Occipital lobe (tissue), 2 donors: Measurements from ENCODE around the gene GMPPB. TPM values are rescaled to one million over a fixed set of nuclear protein-coding genes. Genes with fewer than 3 reads are reported as not detected.
A peak's percentile ranks its signal among the peaks of the same experiment; 100 is the strongest.
"Not testable (repeated sequence)": the region's sequence is repeated elsewhere in the genome, so short reads cannot be mapped to it uniquely, and the experiment has no call there.

Experiments used
- DNase-seq: peaks from one replicate; lab custom pipeline; 2025; lab: John Stamatoyannopoulos, UW
- total RNA-seq: library from RNA; depleted of rRNA; stranded (reverse); fragments of >200 nt; gene quantifications from one replicate; pipeline ENCODE4 v1.2.3, GENCODE V29; 2014

The GMPPB gene
- 10.6 TPM for total RNA-seq

GRCh38 chr3:49723628-49724551, at the start of gene GMPPB:
Gene GMPPB, minus strand, starts transcription at chr3:49723951. Its CDS starts 225 bp downstream, at chr3:49723726.
- peak; percentile 92 for DNase-seq

- DNase-seq: no peak
These were observed 49.0 kb upstream of the GMPPB start for GRCh38 chr3:49772703-49773102.

GRCh38 chr3:49771340-49771938, 47.7 kb upstream of the GMPPB start:
- DNase-seq: no peak

GRCh38 chr3:49769926-49770325, 46.2 kb upstream of the GMPPB start:
- DNase-seq: no peak

- DNase-seq: no peak
These were observed 45.6 kb upstream of the GMPPB start for GRCh38 chr3:49769286-49769915.

GRCh38 chr3:49763981-49764380, 40.2 kb upstream of the GMPPB start:
- no peak for DNase-seq

GRCh38 chr3:49761661-49762060, 37.9 kb upstream of the GMPPB start:
- DNase-seq: no peak

- no peak for DNase-seq
These were observed 35.5 kb upstream of the GMPPB start for GRCh38 chr3:49759226-49759625.

GRCh38 chr3:49757197-49757596, 33.4 kb upstream of the GMPPB start:
- DNase-seq: no peak

GRCh38 chr3:49756036-49756435, 32.3 kb upstream of the GMPPB start:
- no peak for DNase-seq

GRCh38 chr3:49754536-49754935, 30.8 kb upstream of the GMPPB start:
- DNase-seq: no peak

- DNase-seq: no peak
These were observed 27.8 kb upstream of the GMPPB start for GRCh38 chr3:49751501-49751900.

GRCh38 chr3:49750056-49750455, 26.3 kb upstream of the GMPPB start:
- DNase-seq: no peak

GRCh38 chr3:49748874-49749273, 25.1 kb upstream of the GMPPB start:
- DNase-seq: not testable (repeated sequence)

GRCh38 chr3:49747792-49748480, 24.2 kb upstream of the GMPPB start:
- no peak for DNase-seq

GRCh38 chr3:49745986-49746385, 22.2 kb upstream of the GMPPB start:
- no peak for DNase-seq

GRCh38 chr3:49740427-49740826, 16.7 kb upstream of the GMPPB start:
- DNase-seq: no peak

GRCh38 chr3:49738067-49738713, 14.4 kb upstream of the GMPPB start:
- no peak for DNase-seq

- no peak for DNase-seq
These were observed 11.0 kb upstream of the GMPPB start for GRCh38 chr3:49734752-49735151.

GRCh38 chr3:49733551-49733950, 9.8 kb upstream of the GMPPB start:
- no peak for DNase-seq

GRCh38 chr3:49732597-49732996, 8.8 kb upstream of the GMPPB start:
- no peak for DNase-seq
